ENCODE measurements around the gene HLX. TPM values are rescaled to one million over a fixed set of nuclear protein-coding genes. Genes with fewer than 3 reads are reported as not detected.

Gene HLX
- total and polyA plus RNA-seq, 9 of the 15 experiments (the other 6 are each of a cell fraction or from before 2014, with no cell fraction given), result 0.10 to 3.0 (median 1.6) TPM

GRCh38 chr1:220915954-220916353 lies 36.7 kb downstream of the HLX start:
- no peak for ATAC-seq
- no peak overlapping the region for H3K4me3 ChIP-seq
- POLR2A ChIA-PET, result no interaction called here
- H3K79me2 ChIP-seq (ENCODE audit: control insufficient read depth, insufficient read depth, low read length), result no peaks in the 10 kb centered on the region
- CTCF ChIA-PET (ENCODE audit: low intra/inter-chr PET ratio), result no interaction called here
- no peak overlapping the region for H2AFZ ChIP-seq (ENCODE audit: low read depth, low read length)
- no peaks in the 10 kb centered on the region for H3K4me1 ChIP-seq (replicated peaks in 1 of 2; ENCODE audit: control insufficient read depth in 2 of 2, insufficient read depth in 2 of 2, low read length in 2 of 2)
- H4K20me1 ChIP-seq (replicated peaks; ENCODE audit: control insufficient read depth, insufficient read depth, low read length), result no peaks in the 10 kb centered on the region
- DNase-seq (ENCODE audit: extremely low read depth in 1 of 4, low spot score in 3 of 4), result no peak
- intact Hi-C loops (cut with micrococcal nuclease) (no loop called here), in situ Hi-C loops (cut with MboI) (no loop called here)
- WGBS (ENCODE audit: insufficient coverage, low coverage, missing lambda C conversion rate), result 5% methylated on average over 1 of the region's 1 CpG
- no peak overlapping the region for H3K9ac ChIP-seq (ENCODE audit: insufficient read depth in 1 of 2, low read depth in 2 of 2, low read length in 2 of 2)
- no peaks in the 10 kb centered on the region for H3K36me3 ChIP-seq (ENCODE audit: control insufficient read depth, insufficient read depth, low read length)
- BruUV-seq (replicated peaks), result no TSS peak
- FAIRE-seq, result no peak
- no peak overlapping the region for H3K27ac ChIP-seq (ENCODE audit: extremely low read depth, low read depth, low read length)
- H3K4me2 ChIP-seq (ENCODE audit: insufficient read depth, low read length), result no peak overlapping the region
- H3K9me1 ChIP-seq (ENCODE audit: control insufficient read depth, insufficient read depth, low read length), result no peaks in the 10 kb centered on the region
- no peaks in the 10 kb centered on the region for H3K27me3 ChIP-seq (ENCODE audit: control insufficient read depth in 2 of 2, insufficient read depth in 2 of 2, low read length in 2 of 2)
- no peaks in the 10 kb centered on the region for H3K9me3 ChIP-seq (replicated peaks; ENCODE audit: control insufficient read depth, insufficient read depth, low read depth, low read length)
- TF ChIP-seq EZH2 (IDR thresholded peaks at IDR 0.05; ENCODE audit: borderline replicate concordance, low read depth, low read length), result no peak
- TF ChIP-seq ZNF280A (IDR thresholded peaks at IDR 0.05; ENCODE audit: low read depth, partially characterized antibody), result no peak
- no peak for TF ChIP-seq POLR2B (IDR thresholded peaks at IDR 0.05; ENCODE audit: low read depth, partially characterized antibody)
- no peak for TF ChIP-seq ZNF445 (CRISPR knock-in tag; IDR thresholded peaks at IDR 0.05; ENCODE audit: low read depth)
- TF ChIP-seq CGGBP1 (CRISPR knock-in tag; IDR thresholded peaks at IDR 0.05), result no peak
- no peak for TF ChIP-seq RERE (CRISPR knock-in tag; IDR thresholded peaks at IDR 0.05; ENCODE audit: borderline replicate concordance)
- TF ChIP-seq L3MBTL2 (IDR thresholded peaks at IDR 0.05), result no peak
- TF ChIP-seq XRCC3 (IDR thresholded peaks at IDR 0.05), result no peak
- TF ChIP-seq YY1 (IDR thresholded peaks at IDR 0.05; ENCODE audit: borderline replicate concordance in 1 of 3, control insufficient read depth in 1 of 3, extremely low read depth in 1 of 3, insufficient read depth in 3 of 3, insufficient read length in 1 of 3, insufficient replicate concordance in 2 of 3, low read depth in 1 of 3, low read length in 2 of 3), result no peak
- no peak for TF ChIP-seq SRSF1 (IDR thresholded peaks at IDR 0.05; ENCODE audit: low read depth, low read length)
- no peak for TF ChIP-seq ZNF764 (CRISPR knock-in tag; IDR thresholded peaks at IDR 0.05; ENCODE audit: low read depth)
- no peak for TF ChIP-seq ZBTB43 (CRISPR knock-in tag; IDR thresholded peaks at IDR 0.05)
- no peak for TF ChIP-seq ZNF431 (CRISPR knock-in tag; IDR thresholded peaks at IDR 0.05)

All from K562 (cell line).